Transverse colon (tissue), 4 donors: ENCODE measurements around the gene OR1F1. TPM values are rescaled to one million over a fixed set of nuclear protein-coding genes. Genes with fewer than 3 reads are reported as not detected.

Source experiments
- DNase-seq: peaks from one replicate; pipeline ENCODE4 v3.0.0-alpha.2; 2019
- H3K27ac ChIP-seq, 4 donors: fragments of 200-600 bp; sonication (generic); 2 replicates each; pipeline ENCODE4 v1.5.1; 2016 to 2018; ENCODE audit warnings: inconsistent platforms in 4 of 4
- H3K27me3 ChIP-seq: fragments of 200-600 bp; sonication (generic); 2 replicates; pipeline ENCODE4 v1.5.1; 2017; ENCODE audit warnings: inconsistent platforms
- H3K36me3 ChIP-seq, 4 donors: fragments of 200-600 bp; sonication (generic); 2 replicates each; pipeline ENCODE4 v1.5.1; 2017 to 2019; ENCODE audit warnings: inconsistent platforms in 4 of 4
- H3K4me1 ChIP-seq, 4 donors: fragments of 200-600 bp; sonication (generic); 2 replicates each; pipeline ENCODE4 v1.5.1; 2017 to 2020; ENCODE audit warnings: inconsistent platforms in 4 of 4
- H3K4me3 ChIP-seq, 4 donors: fragments of 200-600 bp; sonication (generic); 1 replicate in 1 of 4; 2 replicates in 3 of 4; pipeline versions ENCODE4 v1.5.1 to v1.6.1; 2017 to 2019; ENCODE audit warnings: inconsistent platforms in 4 of 4
- H3K9me3 ChIP-seq, 2 donors: fragments of 200-600 bp; sonication (generic); 2 replicates each; pipeline ENCODE4 v1.5.1; 2017 to 2019; ENCODE audit warnings: inconsistent platforms in 2 of 2
- CTCF ChIP-seq, 5 experiments: fragments of 200-600 bp in 3 of 5; fragments of 450-650 bp in 2 of 5; sonication (generic) in 3 of 5; IDR thresholded peaks; 1 replicate in 2 of 5; 2 replicates in 3 of 5; pipeline ENCODE4 v1.5.1; 2016 to 2017; ENCODE audit warnings: antibody characterized with exemption in 5 of 5, inconsistent platforms in 3 of 5, mild to moderate bottlenecking in 2 of 5, moderate library complexity in 1 of 5
- EP300 ChIP-seq: sonication (generic); formaldehyde crosslinking; IDR thresholded peaks from one replicate; pipeline ENCODE4 v1.6.1; 2017; ENCODE audit warnings: antibody characterized with exemption, low read depth
- POLR2A ChIP-seq: fragments of 450-650 bp; IDR thresholded peaks from one replicate; pipeline ENCODE4 v1.6.1; 2016; ENCODE audit warnings: antibody characterized with exemption, mild to moderate bottlenecking, moderate library complexity
- POLR2AphosphoS5 ChIP-seq, 3 donors: sonication (generic); formaldehyde crosslinking; IDR thresholded peaks; one replicate each; pipeline ENCODE4 v1.6.1; 2016; ENCODE audit warnings: antibody characterized with exemption in 3 of 3
- WGBS, 2 donors: methylation state at CpG; one replicate each; pipeline ENCODE4 v1.1.5; 2018; ENCODE audit warnings: low coverage in 1 of 2; 5-methylcytosine and 5-hydroxymethylcytosine counted together
- in situ Hi-C, 4 donors: fragments of 200-750 bp; cut with MboI; loops; one replicate each; pipeline versions ENCODE4 v1.15.0 to v1.15.1; 2017; ENCODE audit warnings: low sequenced_read_pairs in 3 of 4, low pct_ligation_motif_present in 1 of 4, low pct_unique_long_range_greater_than_20kb in 1 of 4
- intact Hi-C: fragments of 100-400 bp; cut with DNase I; formaldehyde crosslinking; loops from one replicate; pipeline ENCODE4 v1.15.1; 2023; ENCODE audit warnings: low total_unique reads
- total RNA-seq, 4 donors: library from RNA; depleted of rRNA; stranded (reverse); fragments of >200 nt; gene quantifications; one replicate each; pipeline ENCODE4 v1.1.0, GENCODE V29; 2016

Gene OR1F1
- total RNA-seq, 4 donors from 2014 or later = not detected

DNA sequence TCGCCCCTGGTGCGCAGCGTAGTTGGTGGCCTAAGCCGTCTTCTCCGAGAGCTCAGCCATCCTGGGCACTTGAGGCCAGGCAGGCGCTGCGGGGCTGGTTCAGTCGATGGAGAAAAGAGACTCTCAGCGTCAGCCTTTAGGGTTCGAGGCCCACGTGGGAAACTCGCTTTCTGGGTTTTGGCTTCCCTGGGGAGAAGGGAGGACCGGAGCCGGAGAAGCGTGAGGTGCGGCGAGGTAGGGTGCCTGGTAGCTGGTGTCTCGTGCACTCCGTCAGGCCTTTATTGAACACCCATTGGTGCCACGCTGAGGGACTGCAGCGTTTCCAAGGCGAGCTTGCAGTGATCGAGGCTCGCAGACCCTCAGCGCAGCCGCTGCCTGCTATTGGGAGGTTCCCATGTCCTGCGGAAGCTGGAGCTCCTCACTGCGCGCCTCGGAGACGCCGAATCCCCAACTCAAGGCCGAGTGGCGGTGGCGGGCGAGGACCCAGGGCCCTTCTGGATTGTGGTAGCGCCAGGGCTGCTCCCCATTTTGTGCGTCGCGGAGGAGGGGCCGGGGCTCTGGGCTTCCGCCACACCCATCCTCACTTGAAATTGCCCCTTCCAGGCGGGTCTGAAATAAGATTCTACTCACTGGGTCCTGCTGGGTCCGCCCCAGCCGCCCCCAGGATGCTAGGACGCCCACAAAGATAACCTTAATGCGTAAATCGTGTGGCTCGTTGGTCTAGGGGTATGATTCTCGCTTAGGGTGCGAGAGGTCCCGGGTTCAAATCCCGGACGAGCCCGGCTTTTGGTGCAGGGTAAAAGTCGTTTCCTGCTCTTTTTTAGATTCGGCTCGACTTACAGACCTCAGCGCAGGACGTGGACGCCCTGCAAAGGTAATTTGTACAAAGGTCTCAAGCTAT, 1.2 kb downstream of the OR1F1 start:
- TF ChIP-seq CTCF (IDR thresholded peaks at IDR 0.05) (no peak), POLR2A (no peak), POLR2AphosphoS5 (IDR thresholded peaks at IDR 0.05) (no peak), EP300 (no peak)
- intact Hi-C loops = no loop called here
- no peak for DNase-seq
- peaks cover 100% of the 10 kb centered on the region for H3K27me3 ChIP-seq
- 12% methylated on average over 56 of the region's 61 CpGs; no CpG with 5 or more reads in 1 of the 2 donors for WGBS, 2 donors
- no peaks in the 10 kb centered on the region for H3K9me3 ChIP-seq
- peak overlapping the region in 1 of 4 donors; percentile 1 for H3K4me3 ChIP-seq
- peaks cover 5 to 24% (median 18%) of the 10 kb centered on the region in 4 donors for H3K4me1 ChIP-seq
- H3K27ac ChIP-seq = no peak overlapping the region
- in situ Hi-C loops = no loop called here
- no peaks in the 10 kb centered on the region for H3K36me3 ChIP-seq

GRCh38 chr16:3189869-3190268, 1.9 kb downstream of the OR1F1 start:
- DNase-seq = no peak
- H3K27ac ChIP-seq = no peak overlapping the region

DNA sequence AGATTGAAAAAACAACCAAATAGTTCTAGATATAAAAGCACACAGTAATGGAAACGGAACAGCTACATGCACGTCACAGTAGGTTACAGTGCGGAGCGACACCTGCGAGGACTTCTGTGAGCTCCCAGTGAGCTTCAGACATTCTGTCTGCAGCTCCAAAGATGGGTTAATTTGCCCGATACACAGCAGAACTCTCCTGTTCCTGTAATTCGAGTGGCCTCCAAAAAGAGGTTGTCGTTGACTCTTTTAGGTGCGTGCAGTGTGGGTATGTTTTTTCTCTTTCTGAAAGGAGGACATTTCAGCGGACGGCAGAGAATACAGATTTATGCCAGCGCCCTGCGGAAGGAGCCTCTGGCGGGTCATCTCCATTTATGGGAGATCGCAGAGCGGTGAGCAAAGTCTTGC, 2.9 kb downstream of the OR1F1 start:
- TF ChIP-seq CTCF (IDR thresholded peaks at IDR 0.05) (no peak), EP300 (no peak), POLR2AphosphoS5 (IDR thresholded peaks at IDR 0.05) (no peak), POLR2A (no peak)
- no peak overlapping the region for H3K4me3 ChIP-seq
- in situ Hi-C loops = no loop called here
- WGBS, 2 donors = 17 to 30% methylated on average over 2 to 16 of the region's 16 CpGs
- peaks cover 100% of the 10 kb centered on the region for H3K27me3 ChIP-seq
- H3K27ac ChIP-seq = no peak overlapping the region
- intact Hi-C loops = no loop called here
- H3K36me3 ChIP-seq = no peaks in the 10 kb centered on the region
- H3K9me3 ChIP-seq = no peaks in the 10 kb centered on the region
- no peak for DNase-seq
- peaks cover 5 to 24% (median 18%) of the 10 kb centered on the region in 4 donors for H3K4me1 ChIP-seq

More at GRCh38 chr16:3189869-3190268, 1.9 kb downstream of the OR1F1 start:
- peaks cover 5 to 24% (median 18%) of the 10 kb centered on the region in 4 donors for H3K4me1 ChIP-seq
- intact Hi-C loops = no loop called here
- H3K27me3 ChIP-seq = peaks cover 100% of the 10 kb centered on the region
- 23 to 31% methylated on average over 9 to 11 of the region's 11 CpGs for WGBS, 2 donors
- in situ Hi-C loops = no loop called here
- H3K9me3 ChIP-seq = no peaks in the 10 kb centered on the region
- no peak overlapping the region for H3K4me3 ChIP-seq
- no peaks in the 10 kb centered on the region for H3K36me3 ChIP-seq
- TF ChIP-seq CTCF (IDR thresholded peaks at IDR 0.05) = no peak
- TF ChIP-seq EP300 = no peak
- TF ChIP-seq POLR2AphosphoS5 (IDR thresholded peaks at IDR 0.05) = no peak
- TF ChIP-seq POLR2A = no peak

GRCh38 chr16:3192476-3193019, 4.5 kb downstream of the OR1F1 start:
- Histone ChIP-seq H3K27me3 (peaks cover 98% of the 10 kb centered on the region), H3K4me3 (no peak overlapping the region), H3K27ac (no peak overlapping the region), H3K36me3 (no peaks in the 10 kb centered on the region), H3K4me1 (peaks cover 5 to 24% (median 18%) of the 10 kb centered on the region in 4 donors), H3K9me3 (no peaks in the 10 kb centered on the region)
- 73 to 74% methylated on average over 4 to 32 of the region's 36 CpGs for WGBS, 2 donors
- TF ChIP-seq POLR2A (no peak), POLR2AphosphoS5 (IDR thresholded peaks at IDR 0.05) (no peak), EP300 (no peak), CTCF (IDR thresholded peaks at IDR 0.05) (no peak)
- in situ Hi-C loops (no loop called here), intact Hi-C loops (no loop called here)
- DNase-seq = no peak
